Thoracic aorta (tissue), 2 donors: Measurements from ENCODE around the gene LRP2. TPM values are rescaled to one million over a fixed set of nuclear protein-coding genes. Genes with fewer than 3 reads are reported as not detected.
"Not testable (repeated sequence)": the region's sequence is repeated elsewhere in the genome, so short reads cannot be mapped to it uniquely, and the experiment has no call there.

ENCODE experiments used
- ATAC-seq: fragments of 150-250 bp; one replicate; pipeline ENCODE4 v1.8.0; 2017; ENCODE audit warnings: low read depth; ENCODE audit not compliant: insufficient number of reproducible peaks, low FRiP score
- DNase-seq: peaks from one replicate; pipeline ENCODE4 v3.0.0-alpha.2; 2020; ENCODE audit warnings: low spot score
- H3K27ac ChIP-seq, 2 donors: fragments of 200-600 bp; sonication (generic); 1 replicate in 1 of 2; 2 replicates in 1 of 2; pipeline ENCODE4 v1.5.1; 2016; ENCODE audit warnings: mild to moderate bottlenecking in 2 of 2, moderate library complexity in 2 of 2
- H3K27me3 ChIP-seq: fragments of 200-600 bp; sonication (generic); replicated peaks from 2 replicates; pipeline ENCODE4 v1.6.0; 2016; ENCODE audit warnings: mild to moderate bottlenecking; ENCODE audit not compliant: insufficient read depth
- H3K36me3 ChIP-seq: fragments of 200-600 bp; sonication (generic); one replicate; pipeline ENCODE4 v1.5.1; 2016
- H3K4me1 ChIP-seq, 2 donors: fragments of 200-600 bp; sonication (generic); 1 replicate in 1 of 2; 2 replicates in 1 of 2; pipeline versions ENCODE4 v1.5.1 to v1.6.0; 2016; ENCODE audit warnings: low read depth in 2 of 2, mild to moderate bottlenecking in 1 of 2; ENCODE audit not compliant: control insufficient read depth in 1 of 2
- H3K4me3 ChIP-seq: fragments of 200-600 bp; sonication (generic); 2 replicates; pipeline ENCODE4 v1.5.1; 2016; ENCODE audit warnings: mild to moderate bottlenecking
- H3K9me3 ChIP-seq: fragments of 200-600 bp; sonication (generic); 2 replicates; pipeline ENCODE4 v1.5.1; 2016
- CTCF ChIP-seq: fragments of 200-600 bp; sonication (generic); IDR thresholded peaks from one replicate; pipeline ENCODE4 v1.5.1; 2019; ENCODE audit warnings: antibody characterized with exemption
- total RNA-seq, 2 donors: library from RNA; depleted of rRNA; stranded (reverse); fragments of >200 nt; gene quantifications; one replicate each; pipeline versions ENCODE4 v1.1.0 to v1.2.3, GENCODE V29; 2016

The LRP2 gene
- total RNA-seq, 2 donors from 2014 or later, result 0.07 to 0.14 TPM

GRCh38 chr2:169328785-169329184, 33.5 kb downstream of the LRP2 start:
- Histone ChIP-seq H3K27ac (no peak overlapping the region), H3K27me3 (no peaks in the 10 kb centered on the region), H3K36me3 (no peaks in the 10 kb centered on the region), H3K9me3 (no peaks in the 10 kb centered on the region), H3K4me3 (no peak overlapping the region), H3K4me1 (no peaks in the 10 kb centered on the region)
- ATAC-seq (no peak), DNase-seq (no peak)
- TF ChIP-seq CTCF, result no peak

GRCh38 chr2:169327837-169328236, 34.5 kb downstream of the LRP2 start:
- H3K9me3 ChIP-seq, DNase-seq, H3K27ac ChIP-seq, H3K27me3 ChIP-seq, H3K36me3 ChIP-seq, H3K4me1 ChIP-seq, ATAC-seq, H3K4me3 ChIP-seq: not testable (repeated sequence)

GRCh38 chr2:169325886-169326285, 36.4 kb downstream of the LRP2 start:
- H3K4me1 ChIP-seq, H3K27me3 ChIP-seq, H3K36me3 ChIP-seq, DNase-seq, H3K27ac ChIP-seq, H3K9me3 ChIP-seq, ATAC-seq, H3K4me3 ChIP-seq: not testable (repeated sequence)

GRCh38 chr2:169324581-169325260, 37.6 kb downstream of the LRP2 start:
- TF ChIP-seq CTCF, result no peak

GRCh38 chr2:169323841-169324240, 38.5 kb downstream of the LRP2 start:
- no peak for ATAC-seq
- no peak overlapping the region for H3K27ac ChIP-seq
- no peak for TF ChIP-seq CTCF

More at GRCh38 chr2:169324581-169325260, 37.6 kb downstream of the LRP2 start:
- no peaks in the 10 kb centered on the region for H3K9me3 ChIP-seq
- no peak overlapping the region for H3K4me3 ChIP-seq
- no peak overlapping the region for H3K27ac ChIP-seq
- H3K4me1 ChIP-seq, result no peaks in the 10 kb centered on the region
- no peaks in the 10 kb centered on the region for H3K27me3 ChIP-seq
- ATAC-seq (no peak), DNase-seq (no peak)
- no peaks in the 10 kb centered on the region for H3K36me3 ChIP-seq

GRCh38 chr2:169320561-169320960, 41.8 kb downstream of the LRP2 start:
- ATAC-seq (no peak), DNase-seq (no peak)
- Histone ChIP-seq H3K4me3 (no peak overlapping the region), H3K27me3 (no peaks in the 10 kb centered on the region), H3K4me1 (no peaks in the 10 kb centered on the region), H3K36me3 (no peaks in the 10 kb centered on the region), H3K27ac (no peak overlapping the region), H3K9me3 (no peaks in the 10 kb centered on the region)
- no peak for TF ChIP-seq CTCF

More at GRCh38 chr2:169323841-169324240, 38.5 kb downstream of the LRP2 start:
- no peak overlapping the region for H3K4me3 ChIP-seq
- no peaks in the 10 kb centered on the region for H3K9me3 ChIP-seq
- DNase-seq, result no peak
- no peaks in the 10 kb centered on the region for H3K27me3 ChIP-seq
- H3K36me3 ChIP-seq, result no peaks in the 10 kb centered on the region
- H3K4me1 ChIP-seq, result no peaks in the 10 kb centered on the region
